ENCODE measurements around the gene NDUFB2. TPM values are rescaled to one million over a fixed set of nuclear protein-coding genes. Genes with fewer than 3 reads are reported as not detected.

The NDUFB2 gene
- total and polyA plus RNA-seq, 5 donors from 2014 or later = 91.5 to 529 (median 408) TPM

- no peaks in the 10 kb centered on the region for H3K9me3 ChIP-seq (ENCODE audit: control insufficient read depth in 2 of 2, low read length in 2 of 2)
- no peak overlapping the region for H3K4me3 Mint-ChIP-seq
- H3K9me3 Mint-ChIP-seq = no peaks in the 10 kb centered on the region
- DNase-seq = no peak
- peaks cover 30% of the 10 kb centered on the region for H3K36me3 Mint-ChIP-seq
- H3K27me3 ChIP-seq (ENCODE audit: control insufficient read depth, insufficient read depth, low read length) = no peaks in the 10 kb centered on the region
- H3K27ac Mint-ChIP-seq = no peak overlapping the region
- no peak for ATAC-seq (ENCODE audit: low read depth in 2 of 2)
- H3K4me3 ChIP-seq (ENCODE audit: low read depth, low read length) = no peak overlapping the region
- no peak overlapping the region for H3K27ac ChIP-seq (ENCODE audit: insufficient read depth, low read length, poor library complexity, severe bottlenecking)
- no peaks in the 10 kb centered on the region for H3K27me3 Mint-ChIP-seq
- H3K36me3 ChIP-seq (ENCODE audit: control insufficient read depth, insufficient read depth, low read length) = peaks cover 9% of the 10 kb centered on the region
- H3K4me1 ChIP-seq (ENCODE audit: control insufficient read depth, insufficient read depth, low read length, poor library complexity, severe bottlenecking) = no peaks in the 10 kb centered on the region
- H3K4me1 Mint-ChIP-seq = peaks cover 0 to 5% (median 0%) of the 10 kb centered on the region in 4 donors
These were observed 50.2 kb downstream of the NDUFB2 start for GRCh38 chr7:140746751-140747150.

- peaks cover 0 to 7% (median 0%) of the 10 kb centered on the region in 4 donors for H3K4me1 Mint-ChIP-seq
- H3K27ac ChIP-seq (ENCODE audit: insufficient read depth, low read length, poor library complexity, severe bottlenecking) = no peak overlapping the region
These were observed 56.0 kb downstream of the NDUFB2 start for GRCh38 chr7:140752533-140752932.

GRCh38 chr7:140754506-140754905 lies 58.0 kb downstream of the NDUFB2 start:
- Histone ChIP-seq H3K27me3 (ENCODE audit: control insufficient read depth, insufficient read depth, low read length) (no peaks in the 10 kb centered on the region), H3K4me1 (ENCODE audit: control insufficient read depth, insufficient read depth, low read length, poor library complexity, severe bottlenecking) (no peaks in the 10 kb centered on the region), H3K9me3 (ENCODE audit: control insufficient read depth in 2 of 2, low read length in 2 of 2) (no peaks in the 10 kb centered on the region), H3K36me3 (ENCODE audit: control insufficient read depth, insufficient read depth, low read length) (peaks cover 12% of the 10 kb centered on the region), H3K4me3 (ENCODE audit: low read depth, low read length) (no peak overlapping the region), H3K27ac (ENCODE audit: insufficient read depth, low read length, poor library complexity, severe bottlenecking) (no peak overlapping the region)
- no peak for ATAC-seq (ENCODE audit: low read depth in 2 of 2)
- peaks cover 0 to 7% (median 0%) of the 10 kb centered on the region in 4 donors for H3K4me1 Mint-ChIP-seq
- no peaks in the 10 kb centered on the region for H3K9me3 Mint-ChIP-seq
- no peak overlapping the region for H3K27ac Mint-ChIP-seq
- H3K4me3 Mint-ChIP-seq = no peak overlapping the region
- H3K36me3 Mint-ChIP-seq = peaks cover 25% of the 10 kb centered on the region
- H3K27me3 Mint-ChIP-seq = no peaks in the 10 kb centered on the region
- DNase-seq = no peak

More at GRCh38 chr7:140752533-140752932, 56.0 kb downstream of the NDUFB2 start:
- DNase-seq = no peak
- Mint-ChIP-seq H3K27me3 (no peaks in the 10 kb centered on the region), H3K27ac (no peak overlapping the region), H3K9me3 (no peaks in the 10 kb centered on the region), H3K36me3 (peaks cover 22% of the 10 kb centered on the region), H3K4me3 (no peak overlapping the region)
- Histone ChIP-seq H3K4me1 (ENCODE audit: control insufficient read depth, insufficient read depth, low read length, poor library complexity, severe bottlenecking) (no peaks in the 10 kb centered on the region), H3K4me3 (ENCODE audit: low read depth, low read length) (no peak overlapping the region), H3K36me3 (ENCODE audit: control insufficient read depth, insufficient read depth, low read length) (peaks cover 20% of the 10 kb centered on the region), H3K9me3 (ENCODE audit: control insufficient read depth in 2 of 2, low read length in 2 of 2) (no peaks in the 10 kb centered on the region), H3K27me3 (ENCODE audit: control insufficient read depth, insufficient read depth, low read length) (no peaks in the 10 kb centered on the region)
- no peak for ATAC-seq (ENCODE audit: low read depth in 2 of 2)

Other genes starting within 250 kb of the NDUFB2 start
- gene MKRN1, start 217.2 kb upstream of the NDUFB2 start, total RNA-seq = 127 TPM
- gene MKRN1, start 217.2 kb upstream of the NDUFB2 start, polyA plus RNA-seq = 100 to 1,000 TPM; 132 to 166 (median 155) TPM
- gene DENND2A, start 55.9 kb upstream of the NDUFB2 start, total RNA-seq = not detected
- not detected for gene DENND2A, start 55.9 kb upstream of the NDUFB2 start, polyA plus RNA-seq
- gene ADCK2, start 23.8 kb upstream of the NDUFB2 start, total RNA-seq = 14.3 TPM
- 10 to 100 TPM; 29.9 to 35.2 (median 32.1) TPM for gene ADCK2, start 23.8 kb upstream of the NDUFB2 start, polyA plus RNA-seq
- gene BRAF, start 228.2 kb downstream of the NDUFB2 start, total RNA-seq = 60.8 TPM
- 10 to 100 TPM in 1 of 4 donors, 1 to 10 TPM in 3; 6.9 to 10.1 (median 8.3) TPM for gene BRAF, start 228.2 kb downstream of the NDUFB2 start, polyA plus RNA-seq

Measured in CD4-positive, CD25-positive, alpha-beta regulatory T cell (primary cell).